ENCODE data around the gene FAM32A. TPM values are rescaled to one million over a fixed set of nuclear protein-coding genes. Genes with fewer than 3 reads are reported as not detected.
A peak's percentile ranks its signal among the peaks of the same experiment; 100 is the strongest.

Gene FAM32A
- total RNA-seq, 2 donors from 2014 or later = 71.8 to 80.1 TPM

- no peak for TF ChIP-seq CTCF (conservative IDR thresholded peaks at IDR 0.05)
- peaks cover 29% of the 10 kb centered on the region for H3K9me3 Mint-ChIP-seq
- peak; percentile 34 for DNase-seq
- Histone ChIP-seq H3K36me3 (ENCODE audit: control insufficient read depth, insufficient read depth, low read length) (peaks cover 38% of the 10 kb centered on the region), H3K9ac (ENCODE audit: extremely low read depth, low read length, poor library complexity, severe bottlenecking) (no peak overlapping the region), H3K4me3 (ENCODE audit: low read length) (no peak overlapping the region), H3K27ac (ENCODE audit: low read depth, low read length) (no peak overlapping the region), H3K9me3 (ENCODE audit: control insufficient read depth, low read length) (peaks cover 25% of the 10 kb centered on the region), H3K27me3 (ENCODE audit: control insufficient read depth, insufficient read depth, low read length, poor library complexity, severe bottlenecking) (no peaks in the 10 kb centered on the region), H3K4me1 (ENCODE audit: control insufficient read depth, insufficient read depth, low read length) (no peaks in the 10 kb centered on the region)
- no peaks in the 10 kb centered on the region for H3K27me3 Mint-ChIP-seq (ENCODE audit: insufficient read depth)
- H3K4me1 Mint-ChIP-seq = no peaks in the 10 kb centered on the region
- H3K36me3 Mint-ChIP-seq (ENCODE audit: low read depth) = peaks cover 53% of the 10 kb centered on the region
- no peak overlapping the region for H3K4me3 Mint-ChIP-seq
- WGBS, 2 experiments (ENCODE audit: insufficient coverage in 1 of 2, insufficient read length in 1 of 2) = 92 to 93% methylated on average over 27 to 32 of the region's 32 CpGs
- no peak overlapping the region for H3K27ac Mint-ChIP-seq
Measured at GRCh38 chr19:16224293-16225045, 39.3 kb downstream of the FAM32A start.

- no peak for TF ChIP-seq CTCF (conservative IDR thresholded peaks at IDR 0.05)
- H3K27me3 ChIP-seq (ENCODE audit: control insufficient read depth, insufficient read depth, low read length, poor library complexity, severe bottlenecking) = no peaks in the 10 kb centered on the region
- H3K9ac ChIP-seq (ENCODE audit: extremely low read depth, low read length, poor library complexity, severe bottlenecking) = no peak overlapping the region
- no peaks in the 10 kb centered on the region for H3K4me1 ChIP-seq (ENCODE audit: control insufficient read depth, insufficient read depth, low read length)
- H3K4me3 Mint-ChIP-seq = no peak overlapping the region
- H3K36me3 ChIP-seq (ENCODE audit: control insufficient read depth, insufficient read depth, low read length) = peaks cover 36% of the 10 kb centered on the region
- H3K4me1 Mint-ChIP-seq = no peaks in the 10 kb centered on the region
- H3K27ac ChIP-seq (ENCODE audit: low read depth, low read length) = no peak overlapping the region
- WGBS, 2 experiments (ENCODE audit: insufficient coverage in 1 of 2, insufficient read length in 1 of 2) = 94% methylated on average over 18 to 21 of the region's 21 CpGs
- no peak overlapping the region for H3K27ac Mint-ChIP-seq
- DNase-seq = no peak
- H3K36me3 Mint-ChIP-seq (ENCODE audit: low read depth) = peaks cover 49% of the 10 kb centered on the region
- no peaks in the 10 kb centered on the region for H3K27me3 Mint-ChIP-seq (ENCODE audit: insufficient read depth)
- H3K9me3 Mint-ChIP-seq = peaks cover 18% of the 10 kb centered on the region
- peaks cover 15% of the 10 kb centered on the region for H3K9me3 ChIP-seq (ENCODE audit: control insufficient read depth, low read length)
- H3K4me3 ChIP-seq (ENCODE audit: low read length) = no peak overlapping the region
Measured at GRCh38 chr19:16225279-16226183, 40.3 kb downstream of the FAM32A start.

GRCh38 chr19:16226184-16226591, 41.0 kb downstream of the FAM32A start:
- Mint-ChIP-seq H3K36me3 (ENCODE audit: low read depth) (peaks cover 46% of the 10 kb centered on the region), H3K27ac (no peak overlapping the region), H3K9me3 (peaks cover 11% of the 10 kb centered on the region), H3K4me3 (no peak overlapping the region), H3K4me1 (no peaks in the 10 kb centered on the region), H3K27me3 (ENCODE audit: insufficient read depth) (no peaks in the 10 kb centered on the region)
- H3K9ac ChIP-seq (ENCODE audit: extremely low read depth, low read length, poor library complexity, severe bottlenecking) = no peak overlapping the region
- peak; percentile 34 for DNase-seq
- peaks cover 8% of the 10 kb centered on the region for H3K9me3 ChIP-seq (ENCODE audit: control insufficient read depth, low read length)
- H3K4me1 ChIP-seq (ENCODE audit: control insufficient read depth, insufficient read depth, low read length) = no peaks in the 10 kb centered on the region
- WGBS, 2 experiments (ENCODE audit: insufficient coverage in 1 of 2, insufficient read length in 1 of 2) = 95 to 99% methylated on average over 13 to 16 of the region's 16 CpGs
- H3K27me3 ChIP-seq (ENCODE audit: control insufficient read depth, insufficient read depth, low read length, poor library complexity, severe bottlenecking) = no peaks in the 10 kb centered on the region
- H3K4me3 ChIP-seq (ENCODE audit: low read length) = no peak overlapping the region
- H3K36me3 ChIP-seq (ENCODE audit: control insufficient read depth, insufficient read depth, low read length) = peaks cover 32% of the 10 kb centered on the region
- no peak overlapping the region for H3K27ac ChIP-seq (ENCODE audit: low read depth, low read length)
- no peak for TF ChIP-seq CTCF (conservative IDR thresholded peaks at IDR 0.05)
